GM12872 (cell line): ENCODE data around the gene MOB3A.

Experiments used
- CTCF ChIP-seq: IDR thresholded peaks from 3 replicates; pipeline ENCODE4 v1.5.1; 2011; ENCODE audit warnings: low read depth, mild to moderate bottlenecking, low read length, moderate library complexity; ENCODE audit not compliant: insufficient read depth

MOB3A gene

GRCh38 chr19:2021453-2022140 lies 74.5 kb downstream of the MOB3A start:
- TF ChIP-seq CTCF = no peak
